Measurements from ENCODE around the gene FEM1A.
"Not testable (repeated sequence)": the region's sequence is repeated elsewhere in the genome, so short reads cannot be mapped to it uniquely, and the experiment has no call there.

The FEM1A gene

GRCh38 chr19:4774136-4774535 lies 17.4 kb upstream of the FEM1A start:
- DNase-seq = no peak

- no peak for DNase-seq
These were observed 15.8 kb upstream of the FEM1A start for GRCh38 chr19:4775627-4776152.

DNA sequence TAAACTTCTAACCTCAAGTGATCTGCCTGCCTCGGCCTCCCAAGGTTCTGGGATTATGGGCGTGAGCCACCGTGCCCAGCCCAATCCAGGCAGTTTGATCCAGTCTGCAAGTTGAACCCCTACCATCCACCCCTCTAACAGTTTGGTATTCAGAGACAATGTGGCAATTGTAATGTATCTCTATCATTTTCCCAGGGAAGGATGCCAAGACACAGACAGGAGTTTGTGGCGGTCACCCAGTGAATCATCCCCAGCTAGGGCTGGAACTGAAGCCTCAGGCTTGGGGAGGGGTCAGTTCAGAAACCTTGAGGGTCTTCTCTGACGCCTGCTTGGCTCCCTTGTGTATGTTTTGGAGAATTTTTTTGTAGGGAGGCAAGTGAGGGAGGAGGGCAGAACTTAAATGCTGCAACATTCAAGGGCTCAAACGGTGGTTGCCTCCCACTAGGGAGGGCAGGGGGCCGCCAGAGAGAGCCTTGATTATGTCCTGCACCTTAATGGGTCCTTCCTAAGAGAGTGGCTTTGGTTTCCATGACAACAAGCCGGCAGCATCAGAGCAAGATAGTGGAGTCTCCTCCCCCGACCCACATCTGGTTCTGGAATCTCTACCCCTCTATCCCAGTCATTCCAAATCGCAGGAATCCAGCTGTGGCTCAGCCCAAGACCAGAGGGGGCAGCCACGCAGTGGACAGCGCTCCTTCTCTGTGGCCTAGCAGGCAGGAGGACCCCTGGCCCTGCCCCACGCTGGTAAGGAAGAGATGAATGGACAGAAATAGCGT lies 14.9 kb upstream of the FEM1A start:
- no peak for DNase-seq

DNA sequence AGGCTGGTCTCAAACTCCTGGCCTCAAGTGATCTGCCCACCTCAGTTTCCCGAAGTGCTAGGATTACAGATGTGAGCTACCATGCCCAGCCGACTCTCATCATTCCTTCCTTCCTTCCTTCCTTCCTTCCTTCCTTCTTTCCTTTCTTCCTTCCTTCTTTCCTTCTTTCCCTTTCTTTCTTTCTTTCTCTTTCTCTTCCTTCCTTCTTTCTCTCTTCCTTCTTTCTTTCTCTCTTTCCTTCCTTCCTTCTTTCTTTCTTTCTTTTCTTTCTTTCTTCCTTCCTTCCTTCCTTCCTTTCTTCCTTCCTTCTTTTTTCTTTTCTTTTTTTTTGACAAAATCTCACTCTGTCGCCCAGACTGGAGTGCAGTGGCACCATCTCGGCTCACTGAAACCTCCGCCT lies 13.4 kb upstream of the FEM1A start:
- not testable (repeated sequence) for DNase-seq

- DNase-seq = no peak
These were observed 10.7 kb upstream of the FEM1A start for GRCh38 chr19:4780860-4781259.

DNA sequence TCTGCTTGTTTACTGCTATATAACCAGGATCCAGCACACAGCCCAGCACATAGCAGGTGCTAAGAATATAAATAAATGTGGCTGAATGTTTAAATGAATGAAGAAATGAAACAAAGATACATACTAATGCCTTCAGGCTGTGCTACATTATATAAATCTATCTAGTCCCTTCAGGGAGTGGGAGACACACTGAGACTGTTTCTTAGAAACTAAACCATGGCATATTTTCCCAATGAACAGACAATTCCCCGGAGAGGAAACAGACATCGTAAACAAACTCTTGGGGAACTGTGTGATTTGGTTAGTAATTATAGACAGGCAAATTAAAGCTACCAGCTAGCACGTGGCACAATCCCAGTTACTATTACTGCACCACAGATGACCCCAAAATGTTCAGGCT lies 9.7 kb upstream of the FEM1A start:
- no peak for DNase-seq

DNA sequence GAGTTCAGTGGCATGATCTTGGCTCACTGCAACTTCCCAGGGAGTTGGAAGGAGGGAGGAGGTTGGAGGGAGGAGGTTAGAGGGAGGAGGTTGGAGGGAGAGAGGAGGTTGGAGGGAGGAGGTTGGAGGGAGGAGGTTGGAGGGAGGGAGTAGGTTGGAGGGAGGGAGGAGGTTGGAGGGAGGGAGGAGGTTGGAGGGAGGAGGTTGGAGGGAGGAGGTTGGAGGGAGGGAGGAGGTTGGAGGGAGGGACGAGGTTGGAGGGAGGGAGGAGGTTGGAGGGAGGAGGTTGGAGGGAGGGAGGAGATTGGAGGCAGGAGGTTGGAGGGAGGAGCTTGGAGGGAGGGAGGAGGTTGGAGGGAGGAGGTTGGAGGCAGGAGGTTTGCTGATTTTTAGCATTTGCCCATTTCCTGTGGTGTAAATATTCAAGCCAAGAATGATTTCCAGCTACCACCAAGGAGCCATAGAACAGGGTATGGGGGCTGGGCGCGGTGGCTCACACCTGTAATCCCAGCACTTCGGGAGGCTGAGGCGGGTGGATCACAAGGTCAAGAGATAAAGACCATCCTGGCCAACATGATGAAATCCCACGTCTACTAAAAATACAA lies 5.0 kb upstream of the FEM1A start:
- DNase-seq = not testable (repeated sequence)

DNA sequence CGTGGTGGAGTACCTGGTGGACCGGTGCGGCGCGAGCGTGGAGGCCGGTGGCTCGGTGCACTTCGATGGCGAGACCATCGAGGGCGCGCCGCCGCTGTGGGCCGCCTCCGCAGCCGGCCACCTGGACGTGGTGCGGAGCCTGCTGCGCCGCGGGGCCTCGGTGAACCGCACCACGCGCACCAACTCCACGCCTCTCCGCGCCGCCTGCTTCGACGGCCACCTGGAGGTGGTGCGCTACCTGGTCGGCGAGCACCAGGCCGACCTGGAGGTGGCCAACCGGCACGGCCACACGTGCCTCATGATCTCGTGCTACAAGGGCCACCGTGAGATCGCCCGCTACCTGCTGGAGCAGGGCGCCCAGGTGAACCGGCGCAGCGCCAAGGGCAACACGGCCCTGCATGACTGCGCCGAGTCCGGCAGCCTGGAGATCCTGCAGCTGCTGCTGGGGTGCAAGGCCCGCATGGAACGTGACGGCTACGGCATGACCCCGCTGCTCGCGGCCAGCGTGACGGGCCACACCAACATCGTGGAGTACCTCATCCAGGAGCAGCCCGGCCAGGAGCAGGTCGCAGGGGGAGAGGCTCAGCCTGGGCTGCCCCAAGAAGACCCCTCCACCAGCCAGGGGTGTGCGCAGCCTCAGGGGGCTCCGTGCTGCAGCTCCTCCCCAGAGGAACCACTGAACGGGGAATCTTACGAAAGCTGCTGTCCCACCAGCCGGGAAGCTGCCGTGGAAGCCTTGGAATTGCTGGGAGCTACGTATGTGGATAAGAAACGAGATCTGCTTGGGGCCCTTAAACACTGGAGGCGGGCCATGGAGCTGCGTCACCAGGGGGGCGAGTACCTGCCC lies 708 bp downstream of the FEM1A start:
- DNase-seq = not testable (repeated sequence)

- not testable (repeated sequence) for DNase-seq
These were observed 1.3 kb downstream of the FEM1A start for GRCh38 chr19:4792866-4793195.

DNA sequence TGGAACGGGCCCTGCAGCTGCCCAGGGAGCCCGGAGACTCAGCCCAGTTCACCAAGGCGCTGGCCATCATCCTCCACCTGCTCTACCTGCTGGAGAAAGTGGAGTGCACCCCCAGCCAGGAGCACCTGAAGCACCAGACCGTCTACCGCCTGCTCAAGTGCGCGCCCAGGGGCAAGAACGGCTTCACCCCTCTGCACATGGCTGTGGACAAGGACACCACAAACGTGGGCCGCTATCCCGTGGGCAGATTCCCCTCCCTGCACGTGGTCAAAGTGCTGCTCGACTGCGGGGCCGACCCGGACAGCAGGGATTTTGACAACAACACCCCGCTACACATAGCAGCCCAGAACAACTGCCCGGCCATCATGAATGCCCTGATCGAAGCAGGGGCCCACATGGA lies 1.7 kb downstream of the FEM1A start:
- DNase-seq = not testable (repeated sequence)

- no peak for DNase-seq
These were observed 3.4 kb downstream of the FEM1A start for GRCh38 chr19:4794971-4795370.

DNA sequence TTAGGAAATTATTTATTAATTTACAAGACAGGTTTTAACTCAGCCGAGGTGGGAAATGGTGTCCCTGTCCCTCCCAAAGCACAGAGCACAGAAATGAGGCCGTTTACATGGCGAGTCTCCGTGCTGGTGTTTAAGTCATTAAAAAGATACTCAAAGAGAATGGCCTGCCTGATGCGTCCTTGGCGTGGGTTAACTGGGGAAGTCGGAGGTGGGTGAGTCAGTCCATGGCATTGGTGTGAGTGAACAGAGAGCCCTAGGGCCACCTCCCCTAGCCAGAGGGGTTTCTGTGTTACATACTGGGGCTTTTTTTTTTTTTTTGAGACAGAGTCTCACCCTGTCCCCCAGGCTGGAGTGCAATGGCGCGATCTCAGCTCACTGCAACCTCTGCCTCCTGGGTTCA lies 3.9 kb downstream of the FEM1A start:
- DNase-seq = no peak

- DNase-seq = no peak
These were observed 9.1 kb downstream of the FEM1A start for GRCh38 chr19:4800591-4801081.

GRCh38 chr19:4801085-4801619 lies 9.6 kb downstream of the FEM1A start:
- DNase-seq = no peak

GRCh38 chr19:4802711-4803110 lies 11.2 kb downstream of the FEM1A start:
- DNase-seq = no peak

DNA sequence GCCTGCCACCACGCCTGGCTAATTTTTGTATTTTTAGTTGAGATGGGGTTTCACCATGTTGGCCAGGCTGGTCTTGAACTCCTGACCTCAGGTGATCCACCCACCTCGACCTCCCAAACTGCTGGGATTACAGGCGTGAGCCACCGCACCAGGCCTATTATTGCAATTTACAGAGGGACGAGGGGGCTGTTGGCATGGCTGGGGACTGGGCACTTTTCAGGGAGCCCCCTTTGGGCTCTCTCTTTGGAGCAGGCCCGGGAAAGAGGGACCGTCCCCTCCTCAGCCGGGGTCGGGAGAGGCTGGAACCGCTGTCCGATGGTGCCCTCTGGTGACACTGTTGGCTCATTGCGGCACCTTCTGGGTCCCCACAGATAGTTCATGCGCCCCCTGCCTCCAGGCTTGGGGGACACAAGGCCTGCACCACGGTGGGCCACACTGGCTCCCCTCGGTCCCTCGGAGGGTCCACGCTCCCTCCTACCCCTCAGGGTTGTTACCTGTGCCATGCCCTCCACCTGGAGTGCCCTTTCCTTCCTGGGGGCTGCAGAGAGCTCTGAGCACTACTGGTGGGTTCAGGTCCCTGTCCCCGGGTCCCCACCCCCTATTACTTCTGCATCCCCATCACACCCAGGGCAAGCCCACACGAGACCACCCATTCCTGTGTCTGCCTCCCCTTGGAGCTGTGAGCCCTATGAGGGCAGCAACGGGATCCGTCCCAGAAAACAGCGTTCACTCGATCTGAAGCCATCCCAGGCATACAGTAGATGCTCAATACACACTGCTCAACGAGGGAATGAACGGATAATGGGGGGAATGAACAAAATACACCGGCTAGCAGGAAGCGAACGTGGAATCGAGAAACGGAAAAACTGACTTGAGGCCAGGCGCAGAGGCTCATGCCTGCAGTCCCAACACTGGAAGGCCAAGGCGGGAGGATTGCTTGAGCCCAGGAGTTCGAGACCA lies 12.5 kb downstream of the FEM1A start:
- peak; percentile 76 for DNase-seq

GRCh38 chr19:4805140-4805539 lies 13.6 kb downstream of the FEM1A start:
- DNase-seq = not testable (repeated sequence)

DNA sequence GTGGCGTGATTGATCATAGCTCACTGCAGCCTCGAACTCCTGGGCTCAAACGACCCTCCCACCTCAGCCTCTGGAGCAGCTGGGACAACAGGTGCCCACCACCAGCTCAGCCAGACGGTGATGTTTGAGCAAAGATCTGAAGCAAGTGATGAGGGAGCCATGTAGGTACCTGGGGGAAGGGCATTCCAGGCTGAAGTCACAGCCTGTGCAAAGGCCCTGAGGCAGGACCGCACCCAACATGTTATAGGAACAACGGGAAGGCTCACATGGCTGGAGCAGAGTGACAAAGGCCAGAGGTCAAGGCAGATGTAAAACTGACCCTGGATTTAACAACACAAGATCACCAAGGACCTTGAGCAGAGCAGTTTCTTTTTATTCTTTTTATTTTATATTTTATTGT lies 14.8 kb downstream of the FEM1A start:
- DNase-seq = no peak

DNA sequence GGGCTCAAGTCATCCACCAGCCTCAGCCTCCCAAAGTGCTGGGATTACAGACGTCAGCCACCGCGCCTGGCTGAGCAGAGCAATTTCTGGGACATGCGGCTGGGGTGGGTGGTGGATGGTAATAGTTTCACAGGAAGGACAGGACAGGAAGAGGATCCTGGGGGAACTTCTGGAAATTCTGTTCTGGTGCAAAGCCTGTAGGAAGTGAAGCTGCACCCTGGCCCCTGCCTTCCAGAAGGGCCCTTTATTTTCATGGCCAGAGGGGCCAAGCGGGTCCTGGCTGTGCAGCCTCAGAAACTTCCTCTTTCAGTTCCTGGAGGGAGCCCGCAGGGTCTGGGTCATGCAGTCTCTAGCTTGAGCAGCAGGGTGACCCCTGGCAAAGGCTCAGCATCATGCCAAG lies 15.7 kb downstream of the FEM1A start:
- DNase-seq = no peak

DNA sequence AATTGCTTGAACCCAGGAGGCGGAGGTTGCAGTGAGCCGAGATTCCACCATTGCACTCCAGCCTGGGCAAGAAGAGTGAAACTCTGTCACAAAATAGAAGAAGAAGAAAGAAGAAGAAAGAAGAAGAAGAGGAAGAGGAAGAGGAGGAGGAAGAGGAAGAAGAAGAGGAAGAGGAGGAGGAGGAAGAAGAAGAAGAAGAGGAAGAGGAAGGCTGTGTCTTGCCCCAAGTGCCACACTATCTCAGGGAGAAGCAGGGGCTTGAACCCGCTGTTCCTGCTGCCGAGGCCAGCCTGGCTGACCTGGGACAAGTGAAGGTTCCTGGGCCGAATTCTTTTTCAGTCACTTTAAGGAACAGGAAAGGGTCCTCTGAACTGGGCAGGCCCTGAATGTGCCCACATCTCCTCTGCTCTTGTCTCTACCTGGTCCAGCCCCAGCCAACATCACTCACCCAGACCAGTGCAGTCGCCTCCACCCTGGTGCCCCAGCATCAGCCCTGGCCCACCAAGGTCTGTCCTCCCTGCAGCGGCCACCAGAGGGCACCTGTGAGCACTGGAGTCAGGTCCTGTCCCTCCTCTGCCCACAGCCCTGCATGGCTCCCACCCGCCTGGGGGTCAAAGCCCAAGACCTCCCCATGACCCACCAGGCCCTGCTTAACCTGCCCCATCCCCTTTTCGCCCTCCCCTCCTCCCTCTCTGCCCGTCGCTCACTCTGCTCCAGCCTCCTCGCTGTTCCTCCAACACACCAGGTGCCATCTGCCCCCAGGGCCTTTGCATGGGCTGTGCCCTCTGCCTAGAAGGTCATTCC lies 20.0 kb downstream of the FEM1A start:
- DNase-seq = peak; percentile 92
